WTC11 (cell line): Measurements from ENCODE around the gene CCND1. TPM values are rescaled to one million over a fixed set of nuclear protein-coding genes. Genes with fewer than 3 reads are reported as not detected.

ENCODE experiments used
- ATAC-seq: fragments of 200-7000 bp; cut with Tn5 transposase; 2 replicates; pipeline ENCODE4 v1.10.0; 2021; ENCODE audit warnings: mild to moderate bottlenecking, moderate library complexity
- CTCF ChIA-PET: fragments of 300-600 bp; sonication (Branson Sonifier 250); formaldehyde crosslinking; loops from one replicate; lab custom pipeline; 2021; ENCODE audit warnings: antibody characterized with exemption; lab: Charles Lee
- POLR2A ChIA-PET: fragments of 350-600 bp; sonication (Branson Sonifier 250); formaldehyde crosslinking; loops from one replicate; lab custom pipeline; 2021; ENCODE audit warnings: antibody characterized with exemption; lab: Charles Lee
- DNase-seq: peaks from one replicate; pipeline ENCODE4 v3.0.0; 2021; ENCODE audit warnings: low spot score
- H3K27ac Mint-ChIP-seq: 2 replicates; pipeline ENCODE4 v1.8.0; 2021; ENCODE audit warnings: mixed read lengths
- H3K27me3 Mint-ChIP-seq: 2 replicates; pipeline ENCODE4 v1.8.0; 2021; ENCODE audit warnings: low read depth, mild to moderate bottlenecking, moderate library complexity, mixed read lengths
- H3K36me3 Mint-ChIP-seq: 2 replicates; pipeline ENCODE4 v1.8.0; 2021; ENCODE audit warnings: mixed read lengths
- H3K4me1 Mint-ChIP-seq: 2 replicates; pipeline ENCODE4 v1.8.0; 2022; ENCODE audit warnings: mixed read lengths
- H3K4me3 Mint-ChIP-seq: 2 replicates; pipeline ENCODE4 v1.8.0; 2021; ENCODE audit warnings: mild to moderate bottlenecking, moderate library complexity, mixed read lengths
- H3K9me3 Mint-ChIP-seq: 2 replicates; pipeline ENCODE4 v1.8.0; 2021; ENCODE audit warnings: mixed read lengths
- ATF2 ChIP-seq: sonication (generic); formaldehyde crosslinking; IDR thresholded peaks from 2 replicates; pipeline ENCODE4 v1.8.1; 2022; ENCODE audit warnings: low read depth, missing genetic modification reagents, borderline replicate concordance
- CBFB ChIP-seq: sonication (generic); formaldehyde crosslinking; IDR thresholded peaks from 2 replicates; pipeline ENCODE4 v1.8.1; 2022; ENCODE audit warnings: mild to moderate bottlenecking, low read depth, missing genetic modification reagents
- ESRRA ChIP-seq: sonication (generic); formaldehyde crosslinking; IDR thresholded peaks from 2 replicates; pipeline ENCODE4 v1.8.1; 2022; ENCODE audit warnings: mild to moderate bottlenecking, missing genetic modification reagents, borderline replicate concordance
- IRF2 ChIP-seq: sonication (generic); formaldehyde crosslinking; IDR thresholded peaks from 2 replicates; pipeline ENCODE4 v1.8.0; 2022; ENCODE audit warnings: low read depth, missing genetic modification reagents, borderline replicate concordance
- MAX ChIP-seq: sonication (generic); formaldehyde crosslinking; IDR thresholded peaks from 2 replicates; pipeline ENCODE4 v1.8.0; 2022; ENCODE audit warnings: mild to moderate bottlenecking, missing genetic modification reagents
- MXD4 ChIP-seq: fragments of 250-450 bp; sonication (Bioruptor Pico); IDR thresholded peaks from 2 replicates; pipeline ENCODE4 v1.8.0; 2021; ENCODE audit warnings: mild to moderate bottlenecking, moderate library complexity, borderline replicate concordance
- NFE2L1 ChIP-seq: sonication (generic); formaldehyde crosslinking; IDR thresholded peaks from 2 replicates; pipeline ENCODE4 v1.8.1; 2023; ENCODE audit warnings: missing genetic modification reagents
- NR2C2 ChIP-seq: sonication (generic); formaldehyde crosslinking; IDR thresholded peaks from 2 replicates; pipeline ENCODE4 v1.8.0; 2022; ENCODE audit warnings: mild to moderate bottlenecking, missing genetic modification reagents
- SOX15 ChIP-seq: fragments of 250-450 bp; sonication (Bioruptor Pico); IDR thresholded peaks from 2 replicates; pipeline ENCODE4 v1.9.0; 2021; ENCODE audit warnings: mild to moderate bottlenecking
- TCF7 ChIP-seq: sonication (generic); formaldehyde crosslinking; IDR thresholded peaks from 2 replicates; pipeline ENCODE4 v1.8.0; 2022; ENCODE audit warnings: mild to moderate bottlenecking, low read depth, missing genetic modification reagents, moderate library complexity
- TEAD1 ChIP-seq: sonication (generic); formaldehyde crosslinking; IDR thresholded peaks from 2 replicates; pipeline ENCODE4 v1.8.0; 2022; ENCODE audit warnings: mild to moderate bottlenecking, missing genetic modification reagents
- USF2 ChIP-seq: sonication (generic); formaldehyde crosslinking; IDR thresholded peaks from 2 replicates; pipeline ENCODE4 v1.8.1; 2023; ENCODE audit warnings: mild to moderate bottlenecking, missing genetic modification reagents, moderate library complexity
- ZNF138 ChIP-seq: sonication (generic); formaldehyde crosslinking; conservative IDR thresholded peaks from 2 replicates; pipeline ENCODE4 v1.8.1; 2022; ENCODE audit warnings: mild to moderate bottlenecking, moderate library complexity, missing genetic modification reagents
- ZNF232 ChIP-seq: sonication (generic); formaldehyde crosslinking; IDR thresholded peaks from 2 replicates; pipeline ENCODE4 v1.8.0; 2022; ENCODE audit warnings: mild to moderate bottlenecking, missing genetic modification reagents
- ZNF317 ChIP-seq: sonication (generic); formaldehyde crosslinking; IDR thresholded peaks from 2 replicates; pipeline ENCODE4 v1.8.1; 2023; ENCODE audit warnings: low read depth, mild to moderate bottlenecking, moderate library complexity, missing genetic modification reagents, borderline replicate concordance
- ZNF532 ChIP-seq: fragments of 250-450 bp; sonication (Bioruptor Pico); IDR thresholded peaks from 2 replicates; pipeline ENCODE4 v1.9.0; 2021; ENCODE audit warnings: mild to moderate bottlenecking, borderline replicate concordance
- ZNF671 ChIP-seq: fragments of 250-450 bp; sonication (Bioruptor Pico); IDR thresholded peaks from 2 replicates; pipeline ENCODE4 v1.8.0; 2021; ENCODE audit warnings: mild to moderate bottlenecking
- total RNA-seq: library from RNA; stranded (reverse); gene quantifications from 3 replicates; pipeline ENCODE4 v1.2.3, GENCODE V29; 2021
- TF ChIP-seq, protein P1 (sequence below): sonication (generic); formaldehyde crosslinking; IDR thresholded peaks from 2 replicates; pipeline ENCODE4 v1.8.1; 2022; ENCODE audit warnings: mild to moderate bottlenecking, missing genetic modification reagents, moderate library complexity, borderline replicate concordance
- TF ChIP-seq, protein P2 (sequence below): fragments of 250-450 bp; sonication (Bioruptor Pico); conservative IDR thresholded peaks from 2 replicates; pipeline ENCODE4 v1.9.0; 2021; ENCODE audit warnings: mild to moderate bottlenecking

Gene CCND1
- total RNA-seq, 1 experiment from 2014 or later, result 212 TPM

DNA sequence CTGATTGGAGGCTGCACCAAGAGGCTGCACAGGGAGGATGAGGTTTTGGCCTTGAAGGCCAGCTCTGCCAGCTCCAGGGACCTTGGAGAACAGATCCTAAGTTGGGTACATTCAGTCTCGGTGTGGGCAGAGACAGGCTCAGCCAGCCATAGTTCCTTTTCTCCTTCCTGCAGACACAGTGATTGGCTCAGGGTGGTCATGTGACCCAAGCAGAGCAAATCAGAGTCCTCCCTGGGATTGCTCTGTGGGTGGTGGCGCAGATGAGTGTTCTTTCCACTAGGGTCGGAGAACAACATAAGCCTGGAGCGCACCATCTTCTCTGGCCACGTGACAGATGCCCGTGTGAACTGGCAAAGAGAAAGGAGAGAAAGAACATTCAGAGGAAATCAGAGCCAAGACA is 47.1 kb upstream of the CCND1 start:
- Mint-ChIP-seq H3K4me1 (no peaks in the 10 kb centered on the region), H3K27ac (no peak overlapping the region), H3K9me3 (peaks cover 4% of the 10 kb centered on the region), H3K27me3 (no peaks in the 10 kb centered on the region; the same call in 1 of the 2 replicates), H3K36me3 (no peaks in the 10 kb centered on the region), H3K4me3 (no peak overlapping the region)
- no peak for DNase-seq
- TF ChIP-seq TEAD1 (CRISPR knock-in tag) (no peak), ZNF671 (CRISPR knock-in tag) (no peak), USF2 (CRISPR knock-in tag) (peak; percentile 54; the same call in 1 of the 2 replicates)
- no peak for ATAC-seq
- POLR2A ChIA-PET, result no interaction called here
- CTCF ChIA-PET, result no interaction called here

DNA sequence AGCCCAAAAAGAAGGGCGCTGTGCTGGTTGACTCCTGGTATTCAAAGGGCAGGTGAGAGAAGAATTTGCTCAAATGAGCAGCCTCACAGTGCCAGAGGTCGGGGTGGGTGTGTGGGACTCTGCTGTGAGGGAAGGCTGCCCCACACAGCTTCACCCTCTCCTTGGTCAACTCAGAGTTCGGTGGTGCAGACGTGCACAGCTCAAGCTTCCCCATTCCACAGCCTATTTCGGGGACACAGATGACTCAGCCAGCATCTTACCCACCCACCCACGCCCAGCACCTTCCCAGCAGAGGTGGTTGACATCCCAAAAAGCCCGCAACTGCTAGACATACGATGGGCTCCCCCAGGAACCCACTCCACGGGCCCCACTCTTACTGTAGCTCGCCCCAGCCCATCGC is 46.5 kb upstream of the CCND1 start:
- Mint-ChIP-seq H3K4me3 (no peak overlapping the region), H3K4me1 (no peaks in the 10 kb centered on the region), H3K27me3 (no peaks in the 10 kb centered on the region; the same call in 1 of the 2 replicates), H3K27ac (no peak overlapping the region), H3K36me3 (no peaks in the 10 kb centered on the region), H3K9me3 (peaks cover 4% of the 10 kb centered on the region)
- ATAC-seq (no peak), DNase-seq (no peak)
- CTCF ChIA-PET, result interaction anchor here (0.8 kb wide), 1 partner anchor 177 kb away, joined by 3 read pairs; no protein-coding TSS in a partner anchor
- POLR2A ChIA-PET, result no interaction called here
- TF ChIP-seq, protein P1, sequence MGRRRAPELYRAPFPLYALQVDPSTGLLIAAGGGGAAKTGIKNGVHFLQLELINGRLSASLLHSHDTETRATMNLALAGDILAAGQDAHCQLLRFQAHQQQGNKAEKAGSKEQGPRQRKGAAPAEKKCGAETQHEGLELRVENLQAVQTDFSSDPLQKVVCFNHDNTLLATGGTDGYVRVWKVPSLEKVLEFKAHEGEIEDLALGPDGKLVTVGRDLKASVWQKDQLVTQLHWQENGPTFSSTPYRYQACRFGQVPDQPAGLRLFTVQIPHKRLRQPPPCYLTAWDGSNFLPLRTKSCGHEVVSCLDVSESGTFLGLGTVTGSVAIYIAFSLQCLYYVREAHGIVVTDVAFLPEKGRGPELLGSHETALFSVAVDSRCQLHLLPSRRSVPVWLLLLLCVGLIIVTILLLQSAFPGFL (CRISPR knock-in tag), result no peak
- TF ChIP-seq ZNF317 (CRISPR knock-in tag) (no peak), CBFB (CRISPR knock-in tag) (no peak), SOX15 (CRISPR knock-in tag) (no peak), ESRRA (no peak)
- TF ChIP-seq, all 79 proteins: peak for 0

GRCh38 chr11:69595805-69596665 is 44.9 kb upstream of the CCND1 start:
- ChIA-PET CTCF (no interaction called here), POLR2A (no interaction called here)
- H3K36me3 Mint-ChIP-seq, result no peaks in the 10 kb centered on the region
- TF ChIP-seq ZNF138 (CRISPR knock-in tag) (no peak), ZNF532 (CRISPR knock-in tag) (no peak), NFE2L1 (CRISPR knock-in tag) (no peak), ZNF232 (CRISPR knock-in tag) (no peak), ATF2 (CRISPR knock-in tag) (no peak), IRF2 (CRISPR knock-in tag) (no peak), MXD4 (CRISPR knock-in tag) (no peak), MAX (CRISPR knock-in tag) (no peak), NR2C2 (CRISPR knock-in tag) (no peak), TCF7 (CRISPR knock-in tag) (no peak)
- TF ChIP-seq, protein P2, sequence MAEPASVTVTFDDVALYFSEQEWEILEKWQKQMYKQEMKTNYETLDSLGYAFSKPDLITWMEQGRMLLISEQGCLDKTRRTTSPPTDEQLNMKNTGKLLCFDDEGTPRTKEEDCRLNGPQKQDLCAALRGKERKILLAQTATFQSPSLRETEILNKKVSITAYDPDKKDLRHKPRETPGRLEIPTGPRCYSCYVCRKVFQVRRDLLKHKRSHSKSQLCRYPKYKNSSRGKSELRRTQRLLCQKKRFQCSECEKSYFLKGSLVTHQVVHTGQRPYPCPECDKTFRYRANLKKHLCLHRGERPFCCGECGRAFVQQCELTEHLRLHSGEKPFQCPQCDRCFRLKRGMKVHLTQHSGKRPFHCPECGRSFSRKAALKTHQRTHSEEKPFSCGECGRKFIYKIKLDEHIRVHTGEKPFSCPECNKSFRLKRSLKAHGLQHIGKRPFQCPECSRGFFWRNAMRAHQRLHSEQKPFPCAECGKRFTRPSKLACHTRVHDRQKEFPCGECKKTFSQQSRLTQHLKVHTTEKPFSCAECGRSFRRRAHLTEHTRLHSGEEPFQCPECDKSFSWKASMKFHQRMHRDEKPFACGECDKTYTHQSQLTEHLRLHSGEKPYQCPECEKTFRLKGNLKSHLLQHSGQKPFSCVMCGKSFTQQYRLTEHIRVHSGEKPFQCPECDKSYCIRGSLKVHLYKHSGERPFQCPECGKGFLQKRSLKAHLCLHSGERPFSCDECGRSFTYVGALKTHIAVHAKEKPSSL (CRISPR knock-in tag), result no peak
- TF ChIP-seq, protein P1 (CRISPR knock-in tag), result no peak

More at GRCh38 chr11:69595805-69596665, 44.9 kb upstream of the CCND1 start:
- H3K27ac Mint-ChIP-seq, result no peak overlapping the region
- DNase-seq, result no peak
- no peak overlapping the region for H3K4me3 Mint-ChIP-seq
- no peaks in the 10 kb centered on the region; the same call in 1 of the 2 replicates for H3K27me3 Mint-ChIP-seq
- no peaks in the 10 kb centered on the region for H3K4me1 Mint-ChIP-seq
- no peaks in the 10 kb centered on the region for H3K9me3 Mint-ChIP-seq
- no peak for ATAC-seq
